MCF 10A (cell line): ENCODE measurements around the gene SEC24A. TPM values are rescaled to one million over a fixed set of nuclear protein-coding genes. Genes with fewer than 3 reads are reported as not detected.

Experiments used
- BruUV-seq: library from RNA; stranded (reverse); fragments of 400-500 nt; replicated peaks from 2 replicates; lab custom pipeline; 2021; lab: Mats Ljungman, UMichigan
- CTCF ChIA-PET: fragments of 300-600 bp; sonication (Branson Sonifier 250); formaldehyde crosslinking; extraction: SDS; loops from one replicate; lab custom pipeline; 2021; ENCODE audit warnings: antibody characterized with exemption, inconsistent platforms; lab: Yijun Ruan, JAX
- POLR2A ChIA-PET: fragments of 300-600, 350-650 bp; sonication (Branson Sonifier 250); formaldehyde crosslinking; extraction: SDS; loops from one replicate; lab custom pipeline; 2020; ENCODE audit warnings: antibody characterized with exemption, inconsistent platforms; lab: Yijun Ruan, JAX
- DNase-seq: peaks from one replicate; pipeline ENCODE4 v3.0.0-alpha.2; 2018; ENCODE audit not compliant: unreplicated experiment
- H3K27ac Mint-ChIP-seq: one replicate; pipeline ENCODE4 v1.8.0; 2022; ENCODE audit warnings: mild to moderate bottlenecking, low read depth, mixed read lengths; ENCODE audit not compliant: unreplicated experiment
- H3K27me3 Mint-ChIP-seq: one replicate; pipeline ENCODE4 v1.8.0; 2022; ENCODE audit warnings: mixed read lengths; ENCODE audit not compliant: insufficient read depth, unreplicated experiment
- H3K36me3 Mint-ChIP-seq: one replicate; pipeline ENCODE4 v1.8.0; 2022; ENCODE audit warnings: mild to moderate bottlenecking, moderate library complexity, mixed read lengths; ENCODE audit not compliant: insufficient read depth, unreplicated experiment
- H3K4me1 Mint-ChIP-seq: one replicate; pipeline ENCODE4 v1.8.0; 2022; ENCODE audit warnings: mixed read lengths; ENCODE audit not compliant: insufficient read depth, unreplicated experiment
- H3K4me3 Mint-ChIP-seq: one replicate; pipeline ENCODE4 v1.8.0; 2022; ENCODE audit warnings: mild to moderate bottlenecking, moderate library complexity, mixed read lengths; ENCODE audit not compliant: unreplicated experiment
- H3K9me3 Mint-ChIP-seq: one replicate; pipeline ENCODE4 v1.8.0; 2022; ENCODE audit warnings: mixed read lengths; ENCODE audit not compliant: unreplicated experiment
- intact Hi-C: fragments of 100-400 bp; cut with micrococcal nuclease; formaldehyde crosslinking; loops from 2 replicates; pipeline ENCODE4 v1.14.1; 2022
- total RNA-seq: library from RNA; stranded (reverse); gene quantifications from 2 replicates; pipeline ENCODE4 v1.2.3, GENCODE V29; 2022
- TF ChIP-seq, protein P1 (sequence below): fragments of 200-600 bp; IDR thresholded peaks from one replicate; pipeline ENCODE4 v1.8.0; 2022; ENCODE audit warnings: antibody characterized with exemption, mild to moderate bottlenecking; ENCODE audit not compliant: unreplicated experiment

Gene SEC24A
- total RNA-seq, 1 experiment from 2014 or later, result 41.4 TPM

DNA sequence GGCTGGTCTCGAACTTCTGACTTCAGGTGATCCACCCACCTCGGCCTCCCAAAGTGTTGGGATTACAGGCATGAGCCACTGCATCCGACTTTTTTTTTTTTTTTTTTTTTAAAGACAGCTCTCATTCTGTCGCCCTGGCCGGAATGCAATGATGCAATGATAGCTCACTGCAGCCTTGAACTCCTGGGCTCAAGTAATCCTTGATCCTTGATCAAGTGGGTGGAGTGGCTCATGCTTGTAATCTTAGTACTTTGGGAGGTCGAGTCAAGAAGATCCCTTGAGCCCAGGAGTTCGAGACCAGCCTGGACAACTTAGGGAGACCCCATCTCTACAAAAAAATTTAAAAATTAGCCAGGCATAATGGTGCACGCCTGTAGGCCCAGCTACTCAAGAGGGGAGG lies 8.1 kb downstream of the SEC24A start:
- no peaks in the 10 kb centered on the region for H3K27me3 Mint-ChIP-seq
- ChIA-PET POLR2A (no interaction called here), CTCF (no interaction called here)
- BruUV-seq, result no TSS peak
- TF ChIP-seq, protein P1, sequence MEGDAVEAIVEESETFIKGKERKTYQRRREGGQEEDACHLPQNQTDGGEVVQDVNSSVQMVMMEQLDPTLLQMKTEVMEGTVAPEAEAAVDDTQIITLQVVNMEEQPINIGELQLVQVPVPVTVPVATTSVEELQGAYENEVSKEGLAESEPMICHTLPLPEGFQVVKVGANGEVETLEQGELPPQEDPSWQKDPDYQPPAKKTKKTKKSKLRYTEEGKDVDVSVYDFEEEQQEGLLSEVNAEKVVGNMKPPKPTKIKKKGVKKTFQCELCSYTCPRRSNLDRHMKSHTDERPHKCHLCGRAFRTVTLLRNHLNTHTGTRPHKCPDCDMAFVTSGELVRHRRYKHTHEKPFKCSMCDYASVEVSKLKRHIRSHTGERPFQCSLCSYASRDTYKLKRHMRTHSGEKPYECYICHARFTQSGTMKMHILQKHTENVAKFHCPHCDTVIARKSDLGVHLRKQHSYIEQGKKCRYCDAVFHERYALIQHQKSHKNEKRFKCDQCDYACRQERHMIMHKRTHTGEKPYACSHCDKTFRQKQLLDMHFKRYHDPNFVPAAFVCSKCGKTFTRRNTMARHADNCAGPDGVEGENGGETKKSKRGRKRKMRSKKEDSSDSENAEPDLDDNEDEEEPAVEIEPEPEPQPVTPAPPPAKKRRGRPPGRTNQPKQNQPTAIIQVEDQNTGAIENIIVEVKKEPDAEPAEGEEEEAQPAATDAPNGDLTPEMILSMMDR, result no peak
- intact Hi-C loops, result no loop called here
- no peak overlapping the region for H3K27ac Mint-ChIP-seq
- peaks cover 6% of the 10 kb centered on the region for H3K4me1 Mint-ChIP-seq
- peaks cover 57% of the 10 kb centered on the region for H3K36me3 Mint-ChIP-seq
- no peak for DNase-seq
- no peak overlapping the region for H3K4me3 Mint-ChIP-seq
- H3K9me3 Mint-ChIP-seq, result no peaks in the 10 kb centered on the region

DNA sequence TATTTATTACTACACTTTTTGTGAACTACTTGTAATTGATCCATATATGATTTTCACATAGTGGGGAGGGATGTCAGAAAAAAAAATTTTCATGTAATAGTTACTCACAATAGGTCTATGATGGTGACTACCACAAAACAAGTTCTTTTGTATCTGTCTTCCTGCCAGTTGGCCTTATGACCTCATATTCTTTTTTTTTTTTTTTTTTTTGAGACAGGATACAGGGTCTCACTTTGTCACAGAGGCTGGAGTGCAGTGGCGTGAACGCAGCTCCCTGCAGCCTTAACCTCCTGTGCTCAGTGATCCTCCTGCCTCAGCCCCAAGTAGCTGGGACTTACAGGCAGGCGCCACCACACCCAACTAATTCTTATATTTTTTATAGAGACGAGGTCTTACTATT lies 10.9 kb downstream of the SEC24A start:
- no TSS peak for BruUV-seq
- H3K27ac Mint-ChIP-seq, result no peak overlapping the region
- CTCF ChIA-PET, result no interaction called here
- no peak overlapping the region for H3K4me3 Mint-ChIP-seq
- no peaks in the 10 kb centered on the region for H3K27me3 Mint-ChIP-seq
- H3K36me3 Mint-ChIP-seq, result peaks cover 69% of the 10 kb centered on the region
- intact Hi-C loops, result no loop called here
- peaks cover 6% of the 10 kb centered on the region for H3K4me1 Mint-ChIP-seq
- POLR2A ChIA-PET, result interaction anchor here (0.6 to 1.3 kb wide), 2 partner anchors 22 to 27 kb away, joined by 3 read pairs; partner anchors contain the start of gene SAR1B
- TF ChIP-seq, protein P1, result no peak
- H3K9me3 Mint-ChIP-seq, result no peaks in the 10 kb centered on the region
- no peak for DNase-seq

DNA sequence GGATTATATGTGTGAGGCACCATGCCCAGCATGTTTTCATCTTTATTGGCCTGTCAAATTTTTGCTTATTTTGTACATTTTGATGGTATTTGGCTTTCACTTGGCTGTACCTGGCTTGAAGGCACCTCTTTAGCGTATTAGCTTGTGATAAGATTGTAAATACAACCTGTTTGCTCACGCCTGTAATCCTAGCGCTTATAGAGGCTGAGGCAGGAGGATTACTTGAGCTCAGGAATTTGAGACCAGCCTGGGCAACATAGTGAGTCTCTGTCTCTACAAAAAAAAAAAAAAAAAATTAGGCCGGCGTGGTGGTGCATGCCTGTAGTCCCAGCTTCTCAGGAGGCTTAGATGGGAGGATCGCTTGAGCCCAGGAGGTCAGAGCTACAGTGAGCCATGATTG lies 11.3 kb downstream of the SEC24A start:
- POLR2A ChIA-PET, result interaction anchor here (0.6 to 1.3 kb wide), 6 partner anchors 12 to 426 kb away, joined by 3 to 5 read pairs (median 3); partner anchors contain the start of genes SAR1B and SEC24A
- no peak overlapping the region for H3K4me3 Mint-ChIP-seq

DNA sequence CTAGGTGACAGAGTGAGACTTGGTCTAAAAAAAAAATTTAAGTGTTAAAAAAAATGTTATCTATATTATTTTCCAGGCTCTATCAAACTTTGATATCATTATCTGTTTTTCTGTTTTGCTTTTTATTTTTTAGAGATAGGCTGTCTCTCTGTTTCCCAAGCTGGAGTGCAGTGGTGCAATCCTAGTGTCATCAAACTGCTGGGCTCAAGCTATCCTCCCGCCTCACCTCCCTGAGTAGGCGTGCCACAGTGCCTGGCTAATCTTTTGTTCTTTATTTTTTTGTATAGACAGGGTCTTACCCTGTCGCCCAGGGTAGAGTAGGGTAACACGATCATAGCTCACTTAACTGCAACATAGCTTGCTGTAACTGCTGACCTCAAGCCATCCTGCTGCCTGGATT lies 14.4 kb downstream of the SEC24A start:
- no TSS peak for BruUV-seq
- ChIA-PET POLR2A (interaction anchor here (0.6 to 1.6 kb wide), 4 partner anchors 14 to 486 kb away, joined by 3 to 12 read pairs (median 3); partner anchors contain the start of genes CAMLG, SEC24A and SKP1), CTCF (interaction anchor here (0.7 to 1.4 kb wide), 2 partner anchors 107 to 189 kb away, joined by 3 to 4 read pairs; no protein-coding TSS in a partner anchor)
- Mint-ChIP-seq H3K4me3 (no peak overlapping the region), H3K36me3 (peaks cover 84% of the 10 kb centered on the region), H3K4me1 (peaks cover 6% of the 10 kb centered on the region), H3K27ac (no peak overlapping the region), H3K9me3 (no peaks in the 10 kb centered on the region), H3K27me3 (no peaks in the 10 kb centered on the region)
- DNase-seq, result no peak
- intact Hi-C loops, result no loop called here
- TF ChIP-seq, protein P1, result no peak

More for the DNA sequence above, 11.3 kb downstream of the SEC24A start:
- Mint-ChIP-seq H3K27ac (no peak overlapping the region), H3K4me1 (peaks cover 6% of the 10 kb centered on the region), H3K27me3 (no peaks in the 10 kb centered on the region), H3K36me3 (peaks cover 71% of the 10 kb centered on the region), H3K9me3 (no peaks in the 10 kb centered on the region)
- no peak for DNase-seq
- BruUV-seq, result no TSS peak
- TF ChIP-seq, protein P1, result no peak
- CTCF ChIA-PET, result no interaction called here
- intact Hi-C loops, result no loop called here
